GM23248 (cell line): ENCODE data around the gene KRT38.

Experiments used
- EZH2 ChIP-seq: fragments of 200-600 bp; sonication (generic); IDR thresholded peaks from 2 replicates; pipeline ENCODE4 v1.6.1; 2018; ENCODE audit warnings: antibody characterized with exemption, mild to moderate bottlenecking; ENCODE audit not compliant: insufficient read depth, poor library complexity, severe bottlenecking
- EZH2phosphoT487 ChIP-seq: fragments of 200-600 bp; sonication (generic); IDR thresholded peaks from 2 replicates; pipeline ENCODE4 v1.6.1; 2018; ENCODE audit warnings: antibody characterized with exemption, moderate library complexity, mild to moderate bottlenecking, low read depth; ENCODE audit not compliant: insufficient read depth

DNA sequence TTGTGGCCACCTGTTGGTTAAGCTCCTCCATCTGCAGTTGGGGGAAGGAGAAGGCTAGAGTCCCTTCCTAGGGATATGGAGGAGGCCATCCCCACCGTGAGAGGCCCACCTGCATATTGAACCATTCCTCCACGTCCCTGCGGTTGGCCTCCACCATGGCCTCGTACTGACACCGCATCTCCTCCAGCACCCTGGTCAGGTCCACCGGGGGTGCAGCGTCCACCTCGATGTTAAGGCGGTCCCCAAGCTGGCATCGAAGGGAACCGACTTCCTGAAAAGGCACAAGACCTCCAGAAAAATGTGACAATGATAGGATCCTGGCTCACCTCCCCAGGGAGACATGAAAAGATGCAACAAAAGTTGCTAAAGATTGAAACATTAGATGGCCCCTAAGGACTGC lies 23.4 kb upstream of the KRT38 start:
- no peak for TF ChIP-seq EZH2phosphoT487
- TF ChIP-seq EZH2 = no peak
